ENCODE measurements around the gene ALX4. TPM values are rescaled to one million over a fixed set of nuclear protein-coding genes. Genes with fewer than 3 reads are reported as not detected.

Gene ALX4
- total RNA-seq, 1 experiment from 2014 or later = 0.08 TPM

- in situ Hi-C loops (cut with HindIII; ENCODE audit: low pct_unique_long_range_greater_than_20kb, low sequenced_read_pairs) = no loop called here
- no peak for DNase-seq (ENCODE audit: low read depth, low spot score)
Measured at GRCh38 chr11:44243086-44243485, 66.9 kb downstream of the ALX4 start.

GRCh38 chr11:44241851-44242250 is 68.1 kb downstream of the ALX4 start:
- in situ Hi-C loops (cut with HindIII; ENCODE audit: low pct_unique_long_range_greater_than_20kb, low sequenced_read_pairs) = no loop called here

GRCh38 chr11:44237156-44237555 is 72.8 kb downstream of the ALX4 start:
- DNase-seq (ENCODE audit: low read depth, low spot score) = no peak
- in situ Hi-C loops (cut with HindIII; ENCODE audit: low pct_unique_long_range_greater_than_20kb, low sequenced_read_pairs) = no loop called here

More at GRCh38 chr11:44241851-44242250, 68.1 kb downstream of the ALX4 start:
- DNase-seq (ENCODE audit: low read depth, low spot score) = no peak

- no peak for DNase-seq (ENCODE audit: low read depth, low spot score)
- in situ Hi-C loops (cut with HindIII; ENCODE audit: low pct_unique_long_range_greater_than_20kb, low sequenced_read_pairs) = no loop called here
Measured at GRCh38 chr11:44236296-44236695, 73.6 kb downstream of the ALX4 start.

GRCh38 chr11:44235765-44236201 is 74.2 kb downstream of the ALX4 start:
- DNase-seq (ENCODE audit: low read depth, low spot score) = no peak
- in situ Hi-C loops (cut with HindIII; ENCODE audit: low pct_unique_long_range_greater_than_20kb, low sequenced_read_pairs) = no loop called here

- DNase-seq (ENCODE audit: low read depth, low spot score) = no peak
- in situ Hi-C loops (cut with HindIII; ENCODE audit: low pct_unique_long_range_greater_than_20kb, low sequenced_read_pairs) = no loop called here
Measured at GRCh38 chr11:44229624-44230023, 80.3 kb downstream of the ALX4 start.

- in situ Hi-C loops (cut with HindIII; ENCODE audit: low pct_unique_long_range_greater_than_20kb, low sequenced_read_pairs) = no loop called here
- no peak for DNase-seq (ENCODE audit: low read depth, low spot score)
Measured at GRCh38 chr11:44229098-44229497, 80.8 kb downstream of the ALX4 start.

- in situ Hi-C loops (cut with HindIII; ENCODE audit: low pct_unique_long_range_greater_than_20kb, low sequenced_read_pairs) = no loop called here
- no peak for DNase-seq (ENCODE audit: low read depth, low spot score)
Measured at GRCh38 chr11:44228379-44228778, 81.6 kb downstream of the ALX4 start.

- in situ Hi-C loops (cut with HindIII; ENCODE audit: low pct_unique_long_range_greater_than_20kb, low sequenced_read_pairs) = no loop called here
- DNase-seq (ENCODE audit: low read depth, low spot score) = no peak
Measured at GRCh38 chr11:44226945-44227344, 83.0 kb downstream of the ALX4 start.

- DNase-seq (ENCODE audit: low read depth, low spot score) = peak; percentile 49
- in situ Hi-C loops (cut with HindIII; ENCODE audit: low pct_unique_long_range_greater_than_20kb, low sequenced_read_pairs) = no loop called here
Measured at GRCh38 chr11:44226490-44226889, 83.4 kb downstream of the ALX4 start.

- in situ Hi-C loops (cut with HindIII; ENCODE audit: low pct_unique_long_range_greater_than_20kb, low sequenced_read_pairs) = no loop called here
- DNase-seq (ENCODE audit: low read depth, low spot score) = no peak
Measured at GRCh38 chr11:44224867-44225501, 85.0 kb downstream of the ALX4 start.

GRCh38 chr11:44223238-44223637 is 86.7 kb downstream of the ALX4 start:
- in situ Hi-C loops (cut with HindIII; ENCODE audit: low pct_unique_long_range_greater_than_20kb, low sequenced_read_pairs) = no loop called here
- no peak for DNase-seq (ENCODE audit: low read depth, low spot score)

GRCh38 chr11:44221992-44222391 is 87.9 kb downstream of the ALX4 start:
- DNase-seq (ENCODE audit: low read depth, low spot score) = no peak
- in situ Hi-C loops (cut with HindIII; ENCODE audit: low pct_unique_long_range_greater_than_20kb, low sequenced_read_pairs) = no loop called here

- in situ Hi-C loops (cut with HindIII; ENCODE audit: low pct_unique_long_range_greater_than_20kb, low sequenced_read_pairs) = no loop called here
Measured at GRCh38 chr11:44221456-44221855, 88.5 kb downstream of the ALX4 start.

GRCh38 chr11:44219830-44220796 is 89.8 kb downstream of the ALX4 start:
- in situ Hi-C loops (cut with HindIII; ENCODE audit: low pct_unique_long_range_greater_than_20kb, low sequenced_read_pairs) = no loop called here
- DNase-seq (ENCODE audit: low read depth, low spot score) = no peak

More at GRCh38 chr11:44221456-44221855, 88.5 kb downstream of the ALX4 start:
- no peak for DNase-seq (ENCODE audit: low read depth, low spot score)

GRCh38 chr11:44217432-44217831 is 92.5 kb downstream of the ALX4 start:
- no peak for DNase-seq (ENCODE audit: low read depth, low spot score)
- in situ Hi-C loops (cut with HindIII; ENCODE audit: low pct_unique_long_range_greater_than_20kb, low sequenced_read_pairs) = no loop called here

- DNase-seq (ENCODE audit: low read depth, low spot score) = no peak
- in situ Hi-C loops (cut with HindIII; ENCODE audit: low pct_unique_long_range_greater_than_20kb, low sequenced_read_pairs) = no loop called here
Measured at GRCh38 chr11:44213148-44213547, 96.8 kb downstream of the ALX4 start.

- DNase-seq (ENCODE audit: low read depth, low spot score) = no peak
- in situ Hi-C loops (cut with HindIII; ENCODE audit: low pct_unique_long_range_greater_than_20kb, low sequenced_read_pairs) = no loop called here
Measured at GRCh38 chr11:44212128-44212527, 97.8 kb downstream of the ALX4 start.

All from SK-MEL-5 (cell line).